ENCODE measurements around the gene TRPM2. TPM values are rescaled to one million over a fixed set of nuclear protein-coding genes. Genes with fewer than 3 reads are reported as not detected.

The TRPM2 gene
- total RNA-seq, 3 donors from 2014 or later (not counting 1 experiment from before 2014, with no cell fraction given): 21.7 to 70.5 (median 25.2) TPM

DNA sequence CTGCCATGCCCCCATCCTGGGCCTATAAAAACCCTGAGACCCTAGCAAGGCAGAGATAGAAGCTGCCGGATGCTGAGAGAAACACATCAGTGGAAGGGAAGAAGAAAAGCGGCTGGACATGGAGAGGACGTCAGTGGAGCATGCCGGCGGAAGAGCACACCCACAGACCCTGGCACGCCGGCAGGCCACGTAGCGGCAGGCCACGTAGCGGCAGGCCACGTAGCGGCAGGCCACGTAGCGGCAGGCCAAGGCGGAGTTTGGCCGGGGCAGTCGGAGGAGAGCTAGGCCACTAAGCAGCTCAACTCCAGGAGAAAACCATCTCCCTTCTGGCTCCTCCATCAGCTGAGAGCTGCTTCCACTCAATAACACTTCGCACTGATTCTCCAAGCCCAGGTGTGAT is 137.0 kb downstream of the TRPM2 start:
- DNase-seq (no peak), ATAC-seq (no peak)
- no peaks in the 10 kb centered on the region for H3K36me3 ChIP-seq (ENCODE audit: control insufficient read depth, insufficient read depth, low read length)
- no peaks in the 10 kb centered on the region for H3K4me1 ChIP-seq (ENCODE audit: control insufficient read depth, insufficient read depth, low read length)
- peaks cover 15% of the 10 kb centered on the region for H3K36me3 Mint-ChIP-seq
- no peak overlapping the region for H3K27ac ChIP-seq (ENCODE audit: low read length)
- peaks cover 5 to 7% of the 10 kb centered on the region in 2 donors for H3K9me3 Mint-ChIP-seq
- H3K4me3 Mint-ChIP-seq: no peak overlapping the region
- WGBS (ENCODE audit: insufficient coverage): 97% methylated on average over 19 of the region's 19 CpGs
- intact Hi-C loops (cut with micrococcal nuclease): no loop called here
- peaks cover 0 to 11% of the 10 kb centered on the region in 2 donors for H3K4me1 Mint-ChIP-seq
- H3K27me3 Mint-ChIP-seq (ENCODE audit: low read depth in 2 of 2): peaks cover 11 to 22% of the 10 kb centered on the region in 2 donors
- H3K27me3 ChIP-seq (ENCODE audit: control insufficient read depth, insufficient read depth, low read length): no peaks in the 10 kb centered on the region
- TF ChIP-seq, protein P1, sequence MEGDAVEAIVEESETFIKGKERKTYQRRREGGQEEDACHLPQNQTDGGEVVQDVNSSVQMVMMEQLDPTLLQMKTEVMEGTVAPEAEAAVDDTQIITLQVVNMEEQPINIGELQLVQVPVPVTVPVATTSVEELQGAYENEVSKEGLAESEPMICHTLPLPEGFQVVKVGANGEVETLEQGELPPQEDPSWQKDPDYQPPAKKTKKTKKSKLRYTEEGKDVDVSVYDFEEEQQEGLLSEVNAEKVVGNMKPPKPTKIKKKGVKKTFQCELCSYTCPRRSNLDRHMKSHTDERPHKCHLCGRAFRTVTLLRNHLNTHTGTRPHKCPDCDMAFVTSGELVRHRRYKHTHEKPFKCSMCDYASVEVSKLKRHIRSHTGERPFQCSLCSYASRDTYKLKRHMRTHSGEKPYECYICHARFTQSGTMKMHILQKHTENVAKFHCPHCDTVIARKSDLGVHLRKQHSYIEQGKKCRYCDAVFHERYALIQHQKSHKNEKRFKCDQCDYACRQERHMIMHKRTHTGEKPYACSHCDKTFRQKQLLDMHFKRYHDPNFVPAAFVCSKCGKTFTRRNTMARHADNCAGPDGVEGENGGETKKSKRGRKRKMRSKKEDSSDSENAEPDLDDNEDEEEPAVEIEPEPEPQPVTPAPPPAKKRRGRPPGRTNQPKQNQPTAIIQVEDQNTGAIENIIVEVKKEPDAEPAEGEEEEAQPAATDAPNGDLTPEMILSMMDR (IDR thresholded peaks at IDR 0.05): no peak
- H3K27ac Mint-ChIP-seq: no peak overlapping the region
- H3K9me3 ChIP-seq (ENCODE audit: control insufficient read depth, insufficient read depth, low read length): peaks cover 18% of the 10 kb centered on the region
- no peak overlapping the region for H3K4me3 ChIP-seq (ENCODE audit: low read length)

DNA sequence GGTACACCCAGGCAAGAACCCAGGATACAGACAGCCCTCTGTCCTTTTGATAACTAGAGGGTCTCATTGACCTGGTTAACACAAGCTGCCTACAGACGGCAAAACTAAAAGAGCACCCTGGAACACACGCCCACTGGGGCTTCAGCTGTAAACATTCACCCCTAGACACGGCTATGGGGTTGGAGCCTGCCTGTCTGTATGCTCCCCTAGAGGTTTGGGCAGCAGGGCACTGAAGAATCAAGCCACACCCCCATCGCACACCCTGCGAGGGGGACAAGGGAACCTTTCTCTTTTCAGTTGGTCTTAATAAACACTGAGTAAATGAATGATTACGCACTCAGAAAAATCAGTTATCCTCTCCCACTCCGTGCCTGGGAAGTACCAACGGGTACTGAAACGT is 137.4 kb downstream of the TRPM2 start:
- intact Hi-C loops (cut with micrococcal nuclease): no loop called here
- DNase-seq: no peak
- 88% methylated on average over 9 of the region's 9 CpGs for WGBS (ENCODE audit: insufficient coverage)
- Mint-ChIP-seq H3K9me3 (peaks cover 5 to 7% of the 10 kb centered on the region in 2 donors), H3K27me3 (ENCODE audit: low read depth in 2 of 2) (peaks cover 12 to 26% of the 10 kb centered on the region in 2 donors), H3K36me3 (peaks cover 15% of the 10 kb centered on the region), H3K4me1 (peaks cover 0 to 14% of the 10 kb centered on the region in 2 donors), H3K4me3 (no peak overlapping the region), H3K27ac (no peak overlapping the region)
- Histone ChIP-seq H3K36me3 (ENCODE audit: control insufficient read depth, insufficient read depth, low read length) (no peaks in the 10 kb centered on the region), H3K27me3 (ENCODE audit: control insufficient read depth, insufficient read depth, low read length) (no peaks in the 10 kb centered on the region), H3K9me3 (ENCODE audit: control insufficient read depth, insufficient read depth, low read length) (peaks cover 18% of the 10 kb centered on the region), H3K4me1 (ENCODE audit: control insufficient read depth, insufficient read depth, low read length) (no peaks in the 10 kb centered on the region), H3K4me3 (ENCODE audit: low read length) (no peak overlapping the region), H3K27ac (ENCODE audit: low read length) (no peak overlapping the region)
- TF ChIP-seq, protein P1 (IDR thresholded peaks at IDR 0.05): no peak
- ATAC-seq: no peak

Other genes starting within 250 kb of the TRPM2 start
- 10 to 100 TPM; 28.5 to 32.7 (median 32.7) TPM for gene PWP2, start 246.2 kb upstream of the TRPM2 start, total RNA-seq
- gene GATD3, start 219.9 kb upstream of the TRPM2 start, total RNA-seq: 10 to 100 TPM; 24.8 to 37.1 (median 27.8) TPM
- gene ICOSLG, start 112.7 kb upstream of the TRPM2 start, total RNA-seq: 1 to 10 TPM; 1.7 to 4.5 (median 2.9) TPM
- not detected for gene DNMT3L, start 91.7 kb upstream of the TRPM2 start, total RNA-seq
- gene AIRE, start 67.7 kb upstream of the TRPM2 start, total RNA-seq: not detected
- 10 to 100 TPM; 89.7 to 91.3 (median 89.9) TPM for gene PFKL, start 53.6 kb upstream of the TRPM2 start, total RNA-seq
- 10 to 100 TPM; 43.6 to 47.4 (median 46.7) TPM for gene CFAP410, start 14.2 kb upstream of the TRPM2 start, total RNA-seq
- under 1 TPM; 0.36 to 0.50 (median 0.38) TPM for gene LRRC3, start 101.9 kb downstream of the TRPM2 start, total RNA-seq
- not detected for gene KRTAP10-1, start 186.6 kb downstream of the TRPM2 start, total RNA-seq
- gene KRTAP10-2, start 197.9 kb downstream of the TRPM2 start, total RNA-seq: not detected
- gene KRTAP10-3, start 205.2 kb downstream of the TRPM2 start, total RNA-seq: not detected
- not detected for gene KRTAP10-4, start 220.1 kb downstream of the TRPM2 start, total RNA-seq
- not detected for gene KRTAP10-5, start 227.0 kb downstream of the TRPM2 start, total RNA-seq
- not detected for gene KRTAP10-6, start 238.9 kb downstream of the TRPM2 start, total RNA-seq
- gene KRTAP10-7, start 247.0 kb downstream of the TRPM2 start, total RNA-seq: not detected